CD4-positive, CD25-positive, alpha-beta regulatory T cell (primary cell): ENCODE data around the gene MICU1. TPM values are rescaled to one million over a fixed set of nuclear protein-coding genes. Genes with fewer than 3 reads are reported as not detected.
A peak's percentile ranks its signal among the peaks of the same experiment; 100 is the strongest.
"Not testable (repeated sequence)": the region's sequence is repeated elsewhere in the genome, so short reads cannot be mapped to it uniquely, and the experiment has no call there.

Experiments
- ATAC-seq, 2 donors: fragments of 150-1000 bp; cut with Tn5 transposase; one replicate each; pipeline ENCODE4 v1.10.0; 2021; ENCODE audit warnings: low read depth in 2 of 2, moderate number of reproducible peaks in 2 of 2, moderate library complexity in 1 of 2
- DNase-seq, 3 donors: peaks; one replicate each; pipeline versions ENCODE4 v3.0.0 to v3.0.0-alpha.2; 2012 to 2022; ENCODE audit warnings: mixed read lengths in 1 of 3
- H3K27ac ChIP-seq: one replicate; pipeline ENCODE4 v1.7.0; 2013; ENCODE audit warnings: mild to moderate bottlenecking, low read length; ENCODE audit not compliant: insufficient read depth, poor library complexity, severe bottlenecking
- H3K27me3 ChIP-seq: one replicate; pipeline ENCODE4 v1.7.0; 2013; ENCODE audit warnings: low read length; ENCODE audit not compliant: control insufficient read depth, insufficient read depth
- H3K36me3 ChIP-seq: one replicate; pipeline ENCODE4 v1.7.0; 2013; ENCODE audit warnings: mild to moderate bottlenecking, low read length, moderate library complexity; ENCODE audit not compliant: control insufficient read depth, insufficient read depth
- H3K4me1 ChIP-seq: 2 replicates; pipeline ENCODE4 v1.7.0; 2013; ENCODE audit warnings: mild to moderate bottlenecking, low read length; ENCODE audit not compliant: insufficient read depth, control insufficient read depth, poor library complexity, severe bottlenecking
- H3K4me3 ChIP-seq: one replicate; pipeline ENCODE4 v1.7.0; 2013; ENCODE audit warnings: low read depth, mild to moderate bottlenecking, low read length, moderate library complexity
- H3K9me3 ChIP-seq, 2 experiments: 1 replicate in 1 of 2; 2 replicates in 1 of 2; pipeline ENCODE4 v1.7.0; 2013; ENCODE audit warnings: low read length in 2 of 2, mild to moderate bottlenecking in 1 of 2, moderate library complexity in 1 of 2; ENCODE audit not compliant: control insufficient read depth in 2 of 2
- H3K27ac Mint-ChIP-seq, 3 donors: one replicate each; pipeline ENCODE4 v1.8.0; 2020 to 2022; ENCODE audit warnings: mild to moderate bottlenecking in 3 of 3, mixed read lengths in 3 of 3, moderate library complexity in 2 of 3
- H3K27me3 Mint-ChIP-seq: one replicate; pipeline ENCODE4 v1.8.0; 2022; ENCODE audit warnings: mild to moderate bottlenecking, mixed read lengths
- H3K36me3 Mint-ChIP-seq: one replicate; pipeline ENCODE4 v1.8.0; 2020; ENCODE audit warnings: mixed read lengths
- H3K4me1 Mint-ChIP-seq, 4 donors: one replicate each; pipeline ENCODE4 v1.8.0; 2020 to 2022; ENCODE audit warnings: mixed read lengths in 4 of 4, mild to moderate bottlenecking in 1 of 4
- H3K4me3 Mint-ChIP-seq, 4 donors: one replicate each; pipeline ENCODE4 v1.8.0; 2020 to 2022; ENCODE audit warnings: mild to moderate bottlenecking in 4 of 4, mixed read lengths in 4 of 4, moderate library complexity in 3 of 4
- H3K9me3 Mint-ChIP-seq, 7 donors: one replicate each; pipeline ENCODE4 v1.8.0; 2020 to 2022; ENCODE audit warnings: mixed read lengths in 7 of 7, mild to moderate bottlenecking in 3 of 7, moderate library complexity in 2 of 7
- polyA plus RNA-seq, 4 donors: library from polyadenylated mRNA; unstranded; fragments of 300-500 nt; fragmentation: Illumina TruSeq; gene quantifications; one replicate each; pipeline ENCODE4 v1.2.3, GENCODE V29; 2021
- total RNA-seq: library from RNA; stranded (reverse); gene quantifications from one replicate; pipeline ENCODE4 v1.2.3, GENCODE V29; 2022

The MICU1 gene
- total and polyA plus RNA-seq, 5 donors from 2014 or later = 20.2 to 29.6 (median 26.5) TPM

DNA sequence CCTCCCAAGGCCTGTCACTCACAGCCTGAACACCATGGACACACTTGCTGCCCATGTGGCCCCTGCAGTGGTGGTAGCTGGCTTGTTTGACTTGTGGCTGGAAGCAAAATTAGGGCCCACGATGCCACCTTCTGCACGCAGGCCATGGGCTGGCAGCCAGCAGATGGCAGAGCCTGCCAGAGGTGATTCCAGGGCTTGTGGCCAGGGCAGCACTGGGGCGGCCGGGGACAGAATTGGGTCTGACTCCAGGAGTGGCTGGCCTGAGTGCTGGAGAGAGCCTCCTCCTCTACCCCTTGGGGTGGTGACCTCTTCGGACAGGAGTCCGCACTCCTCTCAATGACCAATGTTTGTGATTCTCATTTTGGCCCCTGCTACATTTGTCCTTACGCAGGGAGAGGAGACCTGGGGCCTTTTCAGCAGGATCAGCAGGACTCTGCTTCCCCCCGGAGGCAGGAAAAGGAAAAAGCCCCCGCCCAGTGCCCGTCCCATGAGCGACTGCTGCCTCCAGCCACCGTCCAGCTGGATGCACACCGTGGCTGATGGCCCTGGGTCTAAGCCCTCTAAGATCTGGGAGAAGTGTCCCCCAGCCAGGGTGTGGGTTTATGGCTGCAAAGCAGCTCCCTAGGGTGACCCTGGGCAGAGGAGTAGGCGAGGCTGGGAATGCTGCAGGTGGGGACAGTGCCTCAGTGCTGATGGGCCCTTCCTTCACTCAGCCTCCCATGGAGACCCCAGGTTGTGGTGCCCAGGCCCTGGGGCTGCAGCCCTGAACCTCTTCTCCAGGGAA is 297.6 kb downstream of the MICU1 start:
- ATAC-seq = no peak
- peaks cover 11 to 79% (median 27%) of the 10 kb centered on the region in 4 donors for H3K4me1 Mint-ChIP-seq
- DNase-seq = no peak
- Histone ChIP-seq H3K9me3 (no peaks in the 10 kb centered on the region), H3K36me3 (no peaks in the 10 kb centered on the region), H3K27ac (peak overlapping the region; percentile 63), H3K4me3 (no peak overlapping the region), H3K27me3 (no peaks in the 10 kb centered on the region), H3K4me1 (peaks cover 74% of the 10 kb centered on the region)
- peak overlapping the region; percentile 44 to 95 (median 55) for H3K4me3 Mint-ChIP-seq
- peak overlapping the region; percentile 43 to 74 (median 55) for H3K27ac Mint-ChIP-seq
- H3K36me3 Mint-ChIP-seq = no peaks in the 10 kb centered on the region
- H3K9me3 Mint-ChIP-seq = no peaks in the 10 kb centered on the region
- H3K27me3 Mint-ChIP-seq = no peaks in the 10 kb centered on the region

DNA sequence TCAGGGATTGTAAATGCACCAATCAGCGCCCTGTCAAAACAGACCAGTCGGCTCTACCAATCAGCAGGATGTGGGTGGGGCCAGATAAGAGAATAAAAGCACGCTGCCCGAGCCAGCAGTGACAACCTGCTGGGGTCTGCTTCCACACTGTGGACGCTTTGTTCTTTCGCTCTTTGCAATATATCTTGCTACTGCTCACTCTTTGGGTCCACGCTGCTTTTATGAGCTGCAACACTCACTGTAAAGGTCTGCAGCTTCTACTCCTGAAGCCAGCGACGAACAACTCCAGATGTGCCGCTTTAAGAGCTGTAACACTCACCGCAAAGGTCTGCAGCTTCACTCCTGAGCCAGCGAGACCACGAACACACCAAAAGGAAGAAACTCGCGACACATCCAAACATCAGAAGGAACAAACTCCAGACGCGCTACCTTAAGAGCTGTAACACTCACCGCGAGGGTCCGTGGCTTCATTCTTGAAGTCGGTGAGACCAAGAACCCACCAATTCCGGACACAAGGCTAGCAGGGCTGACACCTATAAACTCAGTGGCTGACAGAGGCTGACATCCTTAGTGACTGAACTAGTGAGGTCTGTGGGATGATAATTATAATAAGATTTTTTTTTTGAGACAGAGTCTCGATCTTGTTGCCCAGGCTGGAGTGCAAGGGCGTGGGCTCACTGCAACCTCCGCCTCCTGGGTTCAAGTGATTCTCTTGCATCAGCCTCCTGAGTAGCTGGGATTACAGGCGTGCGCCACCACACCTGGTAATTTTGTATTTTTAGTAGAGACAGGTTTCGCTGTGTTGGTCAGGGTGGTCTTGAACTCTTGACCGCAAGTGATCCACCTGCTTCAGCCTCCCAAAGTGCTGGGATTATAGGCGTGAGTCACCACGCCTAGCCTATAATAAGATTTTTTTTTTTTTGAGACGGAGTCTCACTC is 298.9 kb downstream of the MICU1 start:
- Histone ChIP-seq H3K4me1 (peaks cover 74% of the 10 kb centered on the region), H3K4me3 (peak overlapping the region; percentile 76), H3K27ac (peak overlapping the region; percentile 63)
- not testable (repeated sequence) for H3K36me3 Mint-ChIP-seq, H3K27me3 Mint-ChIP-seq, H3K9me3 Mint-ChIP-seq, H3K9me3 ChIP-seq, H3K27me3 ChIP-seq, H3K36me3 ChIP-seq
- DNase-seq (peak; percentile 45 to 78 (median 74)), ATAC-seq (peak; percentile 9 to 14)
- Mint-ChIP-seq H3K4me1 (peaks cover 11 to 80% (median 31%) of the 10 kb centered on the region in 4 donors), H3K27ac (peak overlapping the region; percentile 92 to 100 (median 96)), H3K4me3 (peak overlapping the region; percentile 93 to 97 (median 94))

DNA sequence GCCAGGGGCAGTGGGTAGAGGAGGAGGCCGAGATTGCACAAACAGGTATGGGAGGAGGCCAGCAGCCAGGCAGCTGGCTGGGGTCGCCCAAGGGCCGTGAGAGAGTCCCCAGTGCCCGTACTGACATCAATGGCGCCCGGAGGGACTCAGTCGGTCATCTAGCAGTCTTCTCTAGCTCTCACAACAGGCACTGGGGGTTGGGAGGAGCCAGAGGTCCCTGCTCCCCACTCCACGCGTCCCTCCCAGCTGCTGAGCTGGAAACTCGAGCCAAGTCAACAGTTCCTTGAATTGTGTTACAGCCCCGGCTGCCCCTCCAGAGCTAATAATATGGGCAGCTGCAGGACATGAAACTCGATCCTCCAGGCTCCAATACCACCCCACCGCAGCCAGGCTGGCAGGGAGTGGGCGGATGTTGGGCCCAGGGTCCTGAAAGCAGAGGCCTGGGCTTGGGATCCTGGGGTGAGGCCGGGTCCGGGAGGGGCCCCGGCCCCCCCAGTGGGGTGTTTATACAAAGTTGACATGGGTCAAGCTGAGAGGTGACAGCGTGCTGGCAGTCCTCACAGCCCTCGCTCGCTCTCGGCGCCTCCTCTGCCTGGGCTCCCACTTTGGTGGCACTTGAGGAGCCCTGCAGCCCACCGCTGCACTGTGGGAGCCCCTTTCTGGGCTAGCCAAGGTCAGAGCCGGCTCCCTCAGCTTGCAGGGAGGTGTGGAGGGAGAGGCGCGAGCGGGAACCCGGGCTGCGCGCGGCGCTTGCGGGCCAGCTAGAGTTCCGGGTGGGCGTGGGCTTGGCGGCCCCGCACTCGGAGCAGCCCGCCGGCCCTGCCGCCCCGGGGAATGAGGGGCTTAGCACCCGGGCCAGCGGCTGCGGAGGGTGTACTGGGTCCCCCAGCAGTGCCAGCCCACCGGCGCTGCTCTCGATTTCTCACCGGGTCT is 300.4 kb downstream of the MICU1 start:
- H3K27ac Mint-ChIP-seq = peak overlapping the region in 1 of 3 donors; percentile 71
- H3K27me3 ChIP-seq, ATAC-seq, H3K27me3 Mint-ChIP-seq, H3K9me3 ChIP-seq, DNase-seq, H3K4me3 Mint-ChIP-seq, H3K4me3 ChIP-seq, H3K9me3 Mint-ChIP-seq, H3K36me3 ChIP-seq, H3K36me3 Mint-ChIP-seq, H3K27ac ChIP-seq: not testable (repeated sequence)
- H3K4me1 ChIP-seq = peaks cover 76% of the 10 kb centered on the region
- H3K4me1 Mint-ChIP-seq = peaks cover 11 to 81% (median 32%) of the 10 kb centered on the region in 4 donors

DNA sequence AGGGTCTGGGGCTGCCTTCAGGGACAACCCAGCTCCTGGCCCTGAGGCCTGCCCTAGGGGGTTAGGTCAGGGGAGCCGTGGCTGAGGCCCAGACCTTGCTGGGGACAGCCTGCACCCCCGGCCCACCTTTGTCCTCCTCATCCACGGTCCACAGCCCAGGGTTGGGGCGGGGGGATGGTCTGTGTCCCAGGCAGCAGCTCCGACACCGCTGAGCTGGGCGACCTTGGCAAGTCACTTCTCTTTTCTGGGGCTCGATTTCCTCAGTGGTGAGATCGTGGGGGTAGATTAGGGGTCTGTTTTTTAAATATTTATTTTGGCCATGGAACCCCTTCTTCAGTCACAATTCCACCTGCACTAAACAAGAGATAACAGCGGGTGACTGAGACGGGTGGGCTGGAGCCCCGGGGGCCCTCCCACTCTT is 302.1 kb downstream of the MICU1 start:
- Mint-ChIP-seq H3K9me3 (peaks cover 0 to 2% (median 0%) of the 10 kb centered on the region in 7 donors), H3K27ac (peak overlapping the region in 2 of 3 donors; percentile 55 to 85), H3K4me1 (peaks cover 5 to 80% (median 35%) of the 10 kb centered on the region in 4 donors), H3K4me3 (no peak overlapping the region), H3K36me3 (no peaks in the 10 kb centered on the region), H3K27me3 (no peaks in the 10 kb centered on the region)
- H3K27ac ChIP-seq = peak overlapping the region; percentile 5
- H3K4me3 ChIP-seq = no peak overlapping the region
- H3K9me3 ChIP-seq = no peaks in the 10 kb centered on the region
- DNase-seq (no peak), ATAC-seq (no peak)
- H3K27me3 ChIP-seq = no peaks in the 10 kb centered on the region
- peaks cover 76% of the 10 kb centered on the region for H3K4me1 ChIP-seq
- H3K36me3 ChIP-seq = no peaks in the 10 kb centered on the region

DNA sequence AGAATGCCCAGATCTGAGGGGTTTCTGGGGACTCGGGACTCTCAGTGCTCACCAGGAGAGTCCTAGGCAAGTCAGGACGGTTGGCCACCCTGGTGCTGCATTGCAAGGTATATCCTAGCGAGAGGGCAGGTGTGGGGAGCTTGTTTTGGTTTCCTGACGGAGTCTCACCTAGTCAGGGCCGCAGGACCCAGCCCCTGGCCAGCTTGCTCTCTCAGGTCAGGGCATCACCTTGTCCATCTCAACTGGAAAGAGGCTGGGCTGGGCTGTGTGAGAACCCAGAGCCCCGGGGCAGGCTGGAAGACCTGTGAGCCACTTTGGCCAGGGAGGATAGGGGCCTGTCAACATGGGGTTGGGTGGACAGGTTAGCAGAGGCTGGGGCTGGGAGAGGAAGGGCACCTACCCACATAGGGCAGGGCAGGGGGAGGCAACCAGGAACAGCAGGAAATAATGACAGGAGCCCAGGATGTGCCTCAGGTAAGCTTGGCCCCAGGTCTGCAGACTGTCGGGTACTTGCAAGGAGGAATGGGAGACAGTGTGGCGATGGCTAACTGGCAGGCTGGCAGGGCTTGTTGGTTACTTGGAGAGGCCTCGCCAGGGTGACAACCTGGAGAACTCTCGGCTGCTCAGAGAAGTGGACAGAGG is 302.6 kb downstream of the MICU1 start:
- DNase-seq = no peak
- no peak for ATAC-seq
- H3K9me3 Mint-ChIP-seq = peaks cover 0 to 2% (median 0%) of the 10 kb centered on the region in 7 donors
- Histone ChIP-seq H3K4me3 (no peak overlapping the region), H3K36me3 (no peaks in the 10 kb centered on the region), H3K27ac (peak overlapping the region; percentile 71), H3K9me3 (no peaks in the 10 kb centered on the region), H3K27me3 (no peaks in the 10 kb centered on the region), H3K4me1 (peaks cover 76% of the 10 kb centered on the region)
- peaks cover 8 to 80% (median 40%) of the 10 kb centered on the region in 4 donors for H3K4me1 Mint-ChIP-seq
- no peaks in the 10 kb centered on the region for H3K36me3 Mint-ChIP-seq
- no peak overlapping the region for H3K4me3 Mint-ChIP-seq
- H3K27ac Mint-ChIP-seq = peak overlapping the region; percentile 83 to 96 (median 85)
- H3K27me3 Mint-ChIP-seq = no peaks in the 10 kb centered on the region

DNA sequence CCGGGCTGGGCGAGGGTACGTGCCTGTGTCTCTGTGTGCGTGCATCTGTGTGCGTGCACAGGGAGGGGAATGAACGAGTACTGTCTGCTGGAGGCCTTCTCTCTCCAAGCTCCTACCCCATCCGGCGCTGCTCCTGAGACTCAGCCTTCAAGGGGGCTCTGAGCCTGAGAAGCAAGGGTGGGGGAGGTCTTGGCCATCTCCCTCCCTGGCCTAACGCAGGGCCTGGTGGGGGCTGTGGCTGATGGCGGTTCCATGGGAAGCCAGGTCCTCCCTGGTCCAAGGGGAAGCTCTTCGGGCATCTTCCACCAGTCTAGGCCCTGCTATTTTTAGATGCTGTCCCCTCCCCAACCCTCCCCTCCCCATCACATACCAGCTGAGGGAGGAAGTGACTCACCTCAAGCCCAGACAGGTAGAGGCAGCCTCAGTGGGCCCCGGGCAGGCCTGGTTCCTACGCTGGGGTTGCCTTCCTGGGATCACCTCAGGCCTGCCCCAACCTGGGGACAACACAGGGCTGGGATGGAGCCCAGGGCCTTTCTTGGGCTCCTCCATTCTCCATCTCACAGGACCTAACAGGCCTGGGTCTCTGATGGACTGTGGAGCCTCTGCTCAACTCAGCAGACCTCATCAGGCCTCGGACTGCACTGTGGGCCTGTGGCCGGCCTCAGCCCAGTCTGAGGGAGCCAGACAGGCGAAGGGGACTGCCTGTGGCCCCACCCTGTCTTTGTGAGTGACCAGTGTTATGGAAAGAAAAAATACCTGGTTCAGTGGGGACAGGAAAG is 303.4 kb downstream of the MICU1 start:
- no peaks in the 10 kb centered on the region for H3K36me3 ChIP-seq
- Mint-ChIP-seq H3K36me3 (no peaks in the 10 kb centered on the region), H3K4me1 (peaks cover 10 to 79% (median 42%) of the 10 kb centered on the region in 4 donors), H3K27me3 (no peaks in the 10 kb centered on the region), H3K4me3 (peak overlapping the region in 3 of 4 donors; percentile 47 to 78 (median 61)), H3K27ac (peak overlapping the region; percentile 85 to 100 (median 96)), H3K9me3 (peaks cover 0 to 2% (median 0%) of the 10 kb centered on the region in 7 donors)
- H3K4me3 ChIP-seq = no peak overlapping the region
- H3K9me3 ChIP-seq = no peaks in the 10 kb centered on the region
- peak overlapping the region; percentile 71 for H3K27ac ChIP-seq
- peaks cover 76% of the 10 kb centered on the region for H3K4me1 ChIP-seq
- no peaks in the 10 kb centered on the region for H3K27me3 ChIP-seq
- peak; percentile 17 to 43 for ATAC-seq
- peak in 2 of 3 donors; percentile 58 to 66 for DNase-seq
